ENCODE data around the gene CPSF3.

CPSF3 gene

GRCh38 chr2:9424447-9425164, 1.2 kb downstream of the CPSF3 start:
- ChIA-PET CTCF (interaction anchor here (0.6 to 0.7 kb wide), 2 partner anchors 40 to 1921 kb away, joined by 3 to 4 read pairs; no protein-coding TSS in a partner anchor), POLR2A (ENCODE audit: low non-redundant PET) (interaction anchor here (0.6 kb wide), 1 partner anchor 1024 kb away, joined by 3 read pairs; the partner anchor contains the start of gene ODC1)
- no peak for DNase-seq (ENCODE audit: low spot score)
- TF ChIP-seq CTCF (conservative IDR thresholded peaks at IDR 0.05; ENCODE audit: low read depth) = no peak
- H3K27ac ChIP-seq = no peak overlapping the region

- ChIA-PET CTCF (no interaction called here), POLR2A (ENCODE audit: low non-redundant PET) (no interaction called here)
- TF ChIP-seq CTCF (conservative IDR thresholded peaks at IDR 0.05; ENCODE audit: low read depth) = no peak
- DNase-seq (ENCODE audit: low spot score) = no peak
- 0 out of 2 replicates have a peak overlapping the region, but pooled peaks have one; percentile 25 for H3K27ac ChIP-seq
Measured at GRCh38 chr2:9428965-9429577, 5.6 kb downstream of the CPSF3 start.

GRCh38 chr2:9430316-9431293, 7.2 kb downstream of the CPSF3 start:
- CTCF ChIA-PET = interaction anchor here (0.7 kb wide), 1 partner anchor 87 kb away, joined by 4 read pairs; no protein-coding TSS in a partner anchor
- no peak for TF ChIP-seq CTCF (conservative IDR thresholded peaks at IDR 0.05; ENCODE audit: low read depth)

GRCh38 chr2:9434489-9434888, 11.0 kb downstream of the CPSF3 start:
- no peak for TF ChIP-seq CTCF (conservative IDR thresholded peaks at IDR 0.05; ENCODE audit: low read depth)
- no peak for DNase-seq (ENCODE audit: low spot score)
- ChIA-PET CTCF (interaction anchor here (0.6 kb wide), 1 partner anchor 32 kb away, joined by 8 read pairs; no protein-coding TSS in a partner anchor), POLR2A (ENCODE audit: low non-redundant PET) (no interaction called here)
- H3K27ac ChIP-seq = no peak overlapping the region

More at GRCh38 chr2:9430316-9431293, 7.2 kb downstream of the CPSF3 start:
- H3K27ac ChIP-seq = 0 out of 2 replicates have a peak overlapping the region, but pooled peaks have one; percentile 29
- POLR2A ChIA-PET (ENCODE audit: low non-redundant PET) = no interaction called here
- no peak for DNase-seq (ENCODE audit: low spot score)

GRCh38 chr2:9439536-9439935, 16.1 kb downstream of the CPSF3 start:
- H3K27ac ChIP-seq = no peak overlapping the region
- no peak for DNase-seq (ENCODE audit: low spot score)
- ChIA-PET CTCF (no interaction called here), POLR2A (ENCODE audit: low non-redundant PET) (no interaction called here)
- TF ChIP-seq CTCF (conservative IDR thresholded peaks at IDR 0.05; ENCODE audit: low read depth) = no peak
